OCI-LY1 (cell line): ENCODE data around the gene CLCN7.

Experiments used
- H2AFZ ChIP-seq: fragments of 200-600 bp; sonication (generic), shearing (Covaris generic); 2 replicates; pipeline ENCODE4 v1.6.0; 2014; ENCODE audit warnings: antibody characterized with exemption, mild to moderate bottlenecking, low read length
- H3F3A ChIP-seq: fragments of 200-600 bp; sonication (generic), shearing (Covaris generic); 2 replicates; pipeline ENCODE4 v1.6.0; 2014; ENCODE audit warnings: mild to moderate bottlenecking, antibody characterized with exemption, low read length, moderate library complexity; ENCODE audit not compliant: insufficient read depth
- H3K27ac ChIP-seq: fragments of 200-600 bp; sonication (generic); 2 replicates; pipeline ENCODE4 v1.5.1; 2014; ENCODE audit warnings: low read length, mixed run types, mild to moderate bottlenecking, low read depth; ENCODE audit not compliant: poor library complexity, severe bottlenecking
- H3K27me3 ChIP-seq: fragments of 200-600 bp; sonication (generic); 2 replicates; pipeline ENCODE4 v1.6.0; 2014; ENCODE audit warnings: antibody characterized with exemption, mild to moderate bottlenecking, low read length, moderate library complexity; ENCODE audit not compliant: insufficient read depth
- H3K36me3 ChIP-seq: fragments of 200-600 bp; sonication (generic); 2 replicates; pipeline ENCODE4 v1.6.1; 2014; ENCODE audit warnings: mild to moderate bottlenecking, antibody characterized with exemption, low read length, moderate library complexity, mixed read lengths; ENCODE audit not compliant: insufficient read depth
- H3K4me1 ChIP-seq: fragments of 200-600 bp; sonication (generic); 2 replicates; pipeline ENCODE4 v1.5.1; 2014; ENCODE audit warnings: mild to moderate bottlenecking, low read length, moderate library complexity; ENCODE audit not compliant: insufficient read depth, severe bottlenecking
- H3K4me2 ChIP-seq: fragments of 200-600 bp; sonication (generic), shearing (Covaris generic); 2 replicates; pipeline ENCODE4 v1.6.1; 2014; ENCODE audit warnings: low read length
- H3K4me3 ChIP-seq: fragments of 200-600 bp; sonication (generic); 2 replicates; pipeline ENCODE4 v1.5.1; 2014; ENCODE audit warnings: low read length, low read depth, mild to moderate bottlenecking, mixed read lengths; ENCODE audit not compliant: poor library complexity, severe bottlenecking
- H3K79me2 ChIP-seq: fragments of 200-600 bp; shearing (Covaris generic); 2 replicates; pipeline ENCODE4 v1.6.1; 2016; ENCODE audit warnings: mixed run types, low read length, mixed read lengths; ENCODE audit not compliant: insufficient read depth
- H3K9ac ChIP-seq: fragments of 200-600 bp; sonication (generic), shearing (Covaris generic); 2 replicates; pipeline ENCODE4 v1.6.1; 2014; ENCODE audit warnings: mild to moderate bottlenecking, low read length, mixed read lengths
- H3K9me2 ChIP-seq: fragments of 200-600 bp; sonication (generic), shearing (Covaris generic); 2 replicates; pipeline ENCODE4 v1.6.1; 2014; ENCODE audit warnings: low read depth, mild to moderate bottlenecking, low read length, mixed read lengths
- H3K9me3 ChIP-seq: fragments of 200-600 bp; shearing (Covaris generic); 2 replicates; pipeline ENCODE4 v1.6.1; 2014; ENCODE audit warnings: low read length, mixed read lengths
- H4K20me1 ChIP-seq: fragments of 200-600 bp; sonication (generic), shearing (Covaris generic); 2 replicates; pipeline ENCODE4 v1.6.0; 2016; ENCODE audit warnings: mild to moderate bottlenecking, low read length; ENCODE audit not compliant: insufficient read depth
- CTCF ChIP-seq: fragments of 200-600 bp; sonication (generic), shearing (Covaris generic); IDR thresholded peaks from 2 replicates; pipeline ENCODE4 v1.5.1; 2017; ENCODE audit warnings: mild to moderate bottlenecking, antibody characterized with exemption, low read length, moderate library complexity, mixed read lengths
- EZH2 ChIP-seq: fragments of 200-600 bp; sonication (generic), shearing (Covaris generic); IDR thresholded peaks from 2 replicates; pipeline ENCODE4 v1.8.0; 2017; ENCODE audit warnings: borderline replicate concordance, mixed run types, mild to moderate bottlenecking, antibody characterized with exemption, low read length, moderate library complexity, mixed read lengths

Gene CLCN7

GRCh38 chr16:1464196-1464893, 10.5 kb downstream of the CLCN7 start:
- H3K9me2 ChIP-seq = no peaks in the 10 kb centered on the region
- H3F3A ChIP-seq = no peaks in the 10 kb centered on the region
- H3K79me2 ChIP-seq = peaks cover 10% of the 10 kb centered on the region
- H3K9ac ChIP-seq = no peak overlapping the region
- TF ChIP-seq CTCF (no peak), EZH2 (no peak)
- H2AFZ ChIP-seq = no peak overlapping the region
- no peak overlapping the region for H3K4me2 ChIP-seq
- no peaks in the 10 kb centered on the region for H3K9me3 ChIP-seq
- no peaks in the 10 kb centered on the region for H3K27me3 ChIP-seq
- H3K4me1 ChIP-seq = no peaks in the 10 kb centered on the region
- H3K27ac ChIP-seq = no peak overlapping the region
- no peaks in the 10 kb centered on the region for H4K20me1 ChIP-seq
- H3K36me3 ChIP-seq = peaks cover 15% of the 10 kb centered on the region
- no peak overlapping the region for H3K4me3 ChIP-seq

GRCh38 chr16:1461146-1461545, 13.7 kb downstream of the CLCN7 start:
- Histone ChIP-seq H3K4me2 (no peak overlapping the region), H3K9ac (no peak overlapping the region), H3K9me3 (no peaks in the 10 kb centered on the region), H3K4me3 (no peak overlapping the region), H2AFZ (no peak overlapping the region), H3K27me3 (no peaks in the 10 kb centered on the region), H4K20me1 (no peaks in the 10 kb centered on the region), H3K9me2 (no peaks in the 10 kb centered on the region), H3K79me2 (no peaks in the 10 kb centered on the region), H3K27ac (no peak overlapping the region), H3F3A (no peaks in the 10 kb centered on the region), H3K36me3 (peaks cover 15% of the 10 kb centered on the region), H3K4me1 (no peaks in the 10 kb centered on the region)
- TF ChIP-seq CTCF = no peak

GRCh38 chr16:1460602-1461138, 14.2 kb downstream of the CLCN7 start:
- no peaks in the 10 kb centered on the region for H3F3A ChIP-seq
- no peaks in the 10 kb centered on the region for H4K20me1 ChIP-seq
- peaks cover 15% of the 10 kb centered on the region for H3K36me3 ChIP-seq
- no peaks in the 10 kb centered on the region for H3K9me2 ChIP-seq
- no peaks in the 10 kb centered on the region for H3K27me3 ChIP-seq
- H2AFZ ChIP-seq = no peak overlapping the region
- TF ChIP-seq EZH2 (no peak), CTCF (no peak)
- H3K27ac ChIP-seq = no peak overlapping the region
- no peaks in the 10 kb centered on the region for H3K4me1 ChIP-seq
- no peaks in the 10 kb centered on the region for H3K79me2 ChIP-seq
- no peaks in the 10 kb centered on the region for H3K9me3 ChIP-seq
- no peak overlapping the region for H3K4me3 ChIP-seq
- no peak overlapping the region for H3K9ac ChIP-seq
- no peak overlapping the region for H3K4me2 ChIP-seq
